ENCODE results near the gene GPNMB. TPM values are rescaled to one million over a fixed set of nuclear protein-coding genes. Genes with fewer than 3 reads are reported as not detected.

The GPNMB gene
- total and polyA plus RNA-seq, 2 of the 13 experiments (the other 11 are each of a cell fraction or from before 2014, with no cell fraction given): 1.1 to 1.6 TPM

DNA sequence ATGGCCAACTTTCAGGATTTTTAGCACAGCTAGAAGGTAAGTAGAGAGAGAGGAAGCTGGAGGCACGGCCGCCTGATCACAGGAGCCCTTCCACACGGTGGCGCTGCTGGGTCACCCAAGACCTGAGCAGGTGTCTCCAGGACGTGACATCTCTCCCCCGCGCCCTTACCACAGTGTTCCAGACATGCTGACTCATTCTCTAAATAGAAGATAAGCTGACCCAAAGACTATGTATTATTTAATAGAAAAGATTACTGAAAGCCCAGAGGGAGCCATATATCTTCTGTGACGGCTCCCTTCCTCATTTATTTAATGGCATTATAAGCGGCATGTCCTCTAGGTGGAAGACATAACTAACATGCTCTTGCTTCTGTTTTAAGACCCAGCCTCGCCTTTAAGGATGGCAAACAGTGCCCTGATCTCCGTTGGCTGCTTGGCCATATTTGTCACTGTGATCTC, 26.6 kb downstream of the GPNMB start (continued):
- TF ChIP-seq ATF4 (CRISPR knock-in tag; IDR thresholded peaks at IDR 0.05): no peak
- TF ChIP-seq POLR2AphosphoS5 (IDR thresholded peaks at IDR 0.05; ENCODE audit: low read depth, low read length): no peak
- TF ChIP-seq TFE3 (CRISPR knock-in tag; IDR thresholded peaks at IDR 0.05): no peak
- no peak for TF ChIP-seq CHD2 (IDR thresholded peaks at IDR 0.05; ENCODE audit: low read depth, low read length)
- no peak for TF ChIP-seq ZNF75D (CRISPR knock-in tag; IDR thresholded peaks at IDR 0.05; ENCODE audit: borderline replicate concordance)
- TF ChIP-seq, protein P1, sequence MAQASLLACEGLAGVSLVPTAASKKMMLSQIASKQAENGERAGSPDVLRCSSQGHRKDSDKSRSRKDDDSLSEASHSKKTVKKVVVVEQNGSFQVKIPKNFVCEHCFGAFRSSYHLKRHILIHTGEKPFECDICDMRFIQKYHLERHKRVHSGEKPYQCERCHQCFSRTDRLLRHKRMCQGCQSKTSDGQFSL (CRISPR knock-in tag; IDR thresholded peaks at IDR 0.05): no peak
- no peak for TF ChIP-seq AKAP8 (CRISPR knock-in tag; IDR thresholded peaks at IDR 0.05)
- no peak for TF ChIP-seq SMAD1 (CRISPR knock-in tag; IDR thresholded peaks at IDR 0.05; ENCODE audit: borderline replicate concordance, low read depth)
- peak; percentile 18; the same call in 1 of the 2 replicates for TF ChIP-seq ARNTL (CRISPR knock-in tag; IDR thresholded peaks at IDR 0.05)
- TF ChIP-seq JUNB (CRISPR knock-in tag; IDR thresholded peaks at IDR 0.05; ENCODE audit: borderline replicate concordance): no peak
- TF ChIP-seq MTF1 (CRISPR knock-in tag; IDR thresholded peaks at IDR 0.05): no peak
- TF ChIP-seq U2AF2 (IDR thresholded peaks at IDR 0.05; ENCODE audit: low read depth, low read length): no peak
- no peak for TF ChIP-seq CAMTA2 (CRISPR knock-in tag; IDR thresholded peaks at IDR 0.05; ENCODE audit: borderline replicate concordance)
- TF ChIP-seq SAP130 (CRISPR knock-in tag; IDR thresholded peaks at IDR 0.05; ENCODE audit: low read depth): peak; percentile 81
- no peak for TF ChIP-seq NPAS2 (CRISPR knock-in tag; IDR thresholded peaks at IDR 0.05; ENCODE audit: borderline replicate concordance)
- TF ChIP-seq, protein P2, sequence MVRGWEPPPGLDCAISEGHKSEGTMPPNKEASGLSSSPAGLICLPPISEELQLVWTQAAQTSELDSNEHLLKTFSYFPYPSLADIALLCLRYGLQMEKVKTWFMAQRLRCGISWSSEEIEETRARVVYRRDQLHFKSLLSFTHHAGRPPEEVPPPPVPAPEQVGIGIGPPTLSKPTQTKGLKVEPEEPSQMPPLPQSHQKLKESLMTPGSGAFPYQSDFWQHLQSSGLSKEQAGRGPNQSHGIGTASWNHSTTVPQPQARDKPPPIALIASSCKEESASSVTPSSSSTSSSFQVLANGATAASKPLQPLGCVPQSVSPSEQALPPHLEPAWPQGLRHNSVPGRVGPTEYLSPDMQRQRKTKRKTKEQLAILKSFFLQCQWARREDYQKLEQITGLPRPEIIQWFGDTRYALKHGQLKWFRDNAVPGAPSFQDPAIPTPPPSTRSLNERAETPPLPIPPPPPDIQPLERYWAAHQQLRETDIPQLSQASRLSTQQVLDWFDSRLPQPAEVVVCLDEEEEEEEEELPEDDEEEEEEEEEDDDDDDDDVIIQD (CRISPR knock-in tag; IDR thresholded peaks at IDR 0.05; ENCODE audit: low read depth): 0 out of 2 replicates have a peak, but pooled peaks have one; percentile 22
- no peak for TF ChIP-seq ZNF275 (CRISPR knock-in tag; IDR thresholded peaks at IDR 0.05; ENCODE audit: borderline replicate concordance)
- peak; percentile 74 to 91 for TF ChIP-seq HMGXB4 (CRISPR knock-in tag; IDR thresholded peaks at IDR 0.05; ENCODE audit: borderline replicate concordance in 1 of 2, low read depth in 1 of 2)
- no peak for TF ChIP-seq ZNF264 (CRISPR knock-in tag; IDR thresholded peaks at IDR 0.05)
- TF ChIP-seq ZBTB44 (CRISPR knock-in tag; IDR thresholded peaks at IDR 0.05): no peak
- TF ChIP-seq ZNF839 (CRISPR knock-in tag; IDR thresholded peaks at IDR 0.05; ENCODE audit: borderline replicate concordance): no peak

Measured in HepG2 (cell line).